Measurements from ENCODE around the gene THSD7B. TPM values are rescaled to one million over a fixed set of nuclear protein-coding genes. Genes with fewer than 3 reads are reported as not detected.

THSD7B gene
- total and polyA plus RNA-seq, 9 of the 15 experiments (the other 6 are each of a cell fraction or from before 2014, with no cell fraction given): not detected

GRCh38 chr2:137175246-137175645, 409.9 kb downstream of the THSD7B start:
- intact Hi-C loops (cut with micrococcal nuclease) (no loop called here), in situ Hi-C loops (cut with MboI) (no loop called here)
- Histone ChIP-seq H3K9me1 (ENCODE audit: control insufficient read depth, insufficient read depth, low read length) (no peaks in the 10 kb centered on the region), H3K27ac (ENCODE audit: extremely low read depth, low read depth, low read length) (no peak overlapping the region), H3K4me2 (ENCODE audit: insufficient read depth, low read length) (no peak overlapping the region), H3K27me3 (ENCODE audit: control insufficient read depth in 2 of 2, insufficient read depth in 2 of 2, low read length in 2 of 2) (no peaks in the 10 kb centered on the region), H3K4me3 (no peak overlapping the region), H3K9me3 (replicated peaks; ENCODE audit: control insufficient read depth, insufficient read depth, low read depth, low read length) (no peaks in the 10 kb centered on the region), H3K4me1 (replicated peaks in 1 of 2; ENCODE audit: control insufficient read depth in 2 of 2, insufficient read depth in 2 of 2, low read length in 2 of 2) (no peaks in the 10 kb centered on the region), H2AFZ (ENCODE audit: low read depth, low read length) (no peak overlapping the region), H3K79me2 (ENCODE audit: control insufficient read depth, insufficient read depth, low read length) (no peaks in the 10 kb centered on the region), H3K36me3 (ENCODE audit: control insufficient read depth, insufficient read depth, low read length) (no peaks in the 10 kb centered on the region), H4K20me1 (replicated peaks; ENCODE audit: control insufficient read depth, insufficient read depth, low read length) (no peaks in the 10 kb centered on the region), H3K9ac (ENCODE audit: insufficient read depth in 1 of 2, low read depth in 2 of 2, low read length in 2 of 2) (no peak overlapping the region)
- 0% methylated on average over 1 of the region's 1 CpG for WGBS (ENCODE audit: insufficient coverage, low coverage, missing lambda C conversion rate)
- ChIA-PET POLR2A (no interaction called here), CTCF (ENCODE audit: low intra/inter-chr PET ratio) (no interaction called here)
- no peak for DNase-seq (ENCODE audit: extremely low read depth in 1 of 4, low spot score in 3 of 4)
- TF ChIP-seq, protein P1, sequence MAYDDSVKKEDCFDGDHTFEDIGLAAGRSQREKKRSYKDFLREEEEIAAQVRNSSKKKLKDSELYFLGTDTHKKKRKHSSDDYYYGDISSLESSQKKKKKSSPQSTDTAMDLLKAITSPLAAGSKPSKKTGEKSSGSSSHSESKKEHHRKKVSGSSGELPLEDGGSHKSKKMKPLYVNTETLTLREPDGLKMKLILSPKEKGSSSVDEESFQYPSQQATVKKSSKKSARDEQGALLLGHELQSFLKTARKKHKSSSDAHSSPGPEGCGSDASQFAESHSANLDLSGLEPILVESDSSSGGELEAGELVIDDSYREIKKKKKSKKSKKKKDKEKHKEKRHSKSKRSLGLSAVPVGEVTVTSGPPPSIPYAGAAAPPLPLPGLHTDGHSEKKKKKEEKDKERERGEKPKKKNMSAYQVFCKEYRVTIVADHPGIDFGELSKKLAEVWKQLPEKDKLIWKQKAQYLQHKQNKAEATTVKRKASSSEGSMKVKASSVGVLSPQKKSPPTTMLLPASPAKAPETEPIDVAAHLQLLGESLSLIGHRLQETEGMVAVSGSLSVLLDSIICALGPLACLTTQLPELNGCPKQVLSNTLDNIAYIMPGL (CRISPR knock-in tag; IDR thresholded peaks at IDR 0.05): no peak
- no peak for TF ChIP-seq ILF3 (IDR thresholded peaks at IDR 0.05; ENCODE audit: borderline replicate concordance)
- TF ChIP-seq RB1 (IDR thresholded peaks at IDR 0.05; ENCODE audit: low read depth): no peak
- TF ChIP-seq HMG20A (CRISPR knock-in tag; conservative IDR thresholded peaks at IDR 0.05): no peak
- no peak for TF ChIP-seq NRF1 (conservative IDR thresholded peaks at IDR 0.05 in 1 of 2, IDR thresholded peaks at IDR 0.05 in 1 of 2)
- no peak for TF ChIP-seq ZNF263 (CRISPR knock-in tag; IDR thresholded peaks at IDR 0.05; ENCODE audit: borderline replicate concordance)
- ATAC-seq: no peak
- no peak for FAIRE-seq
- no TSS peak for BruUV-seq (replicated peaks)

Data from K562 (cell line).